ENCODE measurements around the gene BIN1.

DNA sequence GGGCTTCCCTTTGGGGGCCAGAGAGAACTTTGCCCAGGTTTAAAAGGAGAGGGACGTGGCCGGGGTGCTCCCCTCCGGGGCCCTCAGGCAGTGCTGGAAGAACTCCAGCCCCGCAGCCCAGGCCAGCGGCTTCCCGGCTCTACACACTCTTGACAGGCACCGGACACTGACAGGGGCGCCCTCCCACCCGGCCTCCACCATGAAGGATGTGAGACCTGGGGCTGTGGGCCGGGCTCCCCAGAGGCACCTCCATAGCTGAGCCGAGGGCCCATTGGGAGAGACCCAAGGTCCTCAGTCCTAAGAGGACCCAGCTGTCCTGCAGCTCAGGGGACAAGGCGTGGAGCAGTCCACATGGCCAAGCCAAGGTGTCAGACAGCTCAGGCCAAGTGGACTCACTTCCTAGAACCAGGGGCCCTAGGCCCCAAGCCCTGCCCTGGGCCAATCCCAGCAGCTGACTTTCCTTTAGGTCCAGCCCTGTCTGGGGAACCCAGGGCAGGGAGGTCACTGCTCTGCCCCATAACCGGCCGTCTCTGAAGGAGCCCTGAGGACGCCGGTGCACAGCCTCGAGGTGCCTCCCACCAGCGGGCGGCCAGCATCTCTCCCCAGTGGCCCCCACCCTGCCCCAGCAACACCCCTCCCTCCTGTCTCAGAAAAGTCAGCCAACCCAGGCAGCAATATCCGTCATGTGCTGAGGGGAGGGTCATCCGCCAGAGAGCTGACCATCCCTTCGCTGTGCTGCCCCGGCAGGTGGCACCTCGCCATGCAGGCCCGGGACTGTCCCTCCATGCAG lies 51.8 kb downstream of the BIN1 start:
- TF ChIP-seq EZH2 (IDR thresholded peaks at IDR 0.05; ENCODE audit: insufficient read depth, poor library complexity, severe bottlenecking) (no peak), EZH2phosphoT487 (IDR thresholded peaks at IDR 0.05; ENCODE audit: insufficient read depth, low read depth) (no peak)
